ENCODE results near the gene ZNF680.
"Not testable (repeated sequence)": the region's sequence is repeated elsewhere in the genome, so short reads cannot be mapped to it uniquely, and the experiment has no call there.

ZNF680 gene

GRCh38 chr7:64581926-64582894 is 19.3 kb upstream of the ZNF680 start:
- Histone ChIP-seq H3K27me3 (no peaks in the 10 kb centered on the region), H3K9me3 (peaks cover 0 to 7% (median 0%) of the 10 kb centered on the region in 3 donors), H3K36me3 (no peaks in the 10 kb centered on the region), H3K4me1 (no peaks in the 10 kb centered on the region), H3K27ac (no peak overlapping the region), H3K4me3 (no peak overlapping the region)
- intact Hi-C loops (cut with DNase I; ENCODE audit: low total_unique reads) = no loop called here
- TF ChIP-seq CTCF (IDR thresholded peaks at IDR 0.05) = no peak
- DNase-seq = no peak

- no peak overlapping the region for H3K27ac ChIP-seq
- H3K4me3 ChIP-seq = no peak overlapping the region
- intact Hi-C loops (cut with DNase I; ENCODE audit: low total_unique reads) = no loop called here
These were observed 18.5 kb upstream of the ZNF680 start for GRCh38 chr7:64581391-64581790.

GRCh38 chr7:64574540-64575099 is 11.7 kb upstream of the ZNF680 start:
- peak in 1 of 2 donors; percentile 47 for DNase-seq

More at GRCh38 chr7:64581391-64581790, 18.5 kb upstream of the ZNF680 start:
- no peak for TF ChIP-seq CTCF (IDR thresholded peaks at IDR 0.05)
- Histone ChIP-seq H3K27me3 (no peaks in the 10 kb centered on the region), H3K36me3 (no peaks in the 10 kb centered on the region), H3K9me3 (no peaks in the 10 kb centered on the region), H3K4me1 (no peaks in the 10 kb centered on the region)
- no peak for DNase-seq

GRCh38 chr7:64570284-64570605 is 7.4 kb upstream of the ZNF680 start:
- H3K9me3 ChIP-seq; DNase-seq; H3K27me3 ChIP-seq; H3K36me3 ChIP-seq; intact Hi-C loops (cut with DNase I; ENCODE audit: low total_unique reads): not testable (repeated sequence)
- H3K27ac ChIP-seq = peak overlapping the region; percentile 33 to 62
- peak overlapping the region; percentile 52 to 66 for H3K4me3 ChIP-seq
- peaks cover 0 to 19% (median 7%) of the 10 kb centered on the region in 4 donors for H3K4me1 ChIP-seq

More at GRCh38 chr7:64574540-64575099, 11.7 kb upstream of the ZNF680 start:
- Histone ChIP-seq H3K9me3 (no peaks in the 10 kb centered on the region), H3K36me3 (no peaks in the 10 kb centered on the region), H3K27ac (peak overlapping the region in 1 of 2 donors; percentile 21), H3K27me3 (no peaks in the 10 kb centered on the region), H3K4me3 (peak overlapping the region; percentile 48 to 49), H3K4me1 (peaks cover 0 to 14% (median 5%) of the 10 kb centered on the region in 4 donors)
- intact Hi-C loops (cut with DNase I; ENCODE audit: low total_unique reads) = no loop called here
- no peak for TF ChIP-seq CTCF (IDR thresholded peaks at IDR 0.05)

GRCh38 chr7:64569372-64570283 is 6.8 kb upstream of the ZNF680 start:
- Histone ChIP-seq H3K4me3 (peak overlapping the region; percentile 52 to 66), H3K4me1 (peaks cover 0 to 15% (median 7%) of the 10 kb centered on the region in 4 donors), H3K27ac (peak overlapping the region; percentile 33 to 62)
- H3K9me3 ChIP-seq; intact Hi-C loops (cut with DNase I; ENCODE audit: low total_unique reads); H3K27me3 ChIP-seq; H3K36me3 ChIP-seq: not testable (repeated sequence)
- peak; percentile 9 to 26 for TF ChIP-seq CTCF (IDR thresholded peaks at IDR 0.05)
- peak; percentile 31 to 78 for DNase-seq

Measured in tibial artery (tissue), 4 donors.